Epidermal melanocyte (primary cell): Measurements from ENCODE around the gene BEGAIN.
"Not testable (repeated sequence)": the region's sequence is repeated elsewhere in the genome, so short reads cannot be mapped to it uniquely, and the experiment has no call there.

Source experiments
- DNase-seq: peaks from one replicate; pipeline ENCODE4 v3.0.0; 2011; ENCODE audit warnings: low spot score; ENCODE audit not compliant: insufficient read length

Gene BEGAIN

DNA sequence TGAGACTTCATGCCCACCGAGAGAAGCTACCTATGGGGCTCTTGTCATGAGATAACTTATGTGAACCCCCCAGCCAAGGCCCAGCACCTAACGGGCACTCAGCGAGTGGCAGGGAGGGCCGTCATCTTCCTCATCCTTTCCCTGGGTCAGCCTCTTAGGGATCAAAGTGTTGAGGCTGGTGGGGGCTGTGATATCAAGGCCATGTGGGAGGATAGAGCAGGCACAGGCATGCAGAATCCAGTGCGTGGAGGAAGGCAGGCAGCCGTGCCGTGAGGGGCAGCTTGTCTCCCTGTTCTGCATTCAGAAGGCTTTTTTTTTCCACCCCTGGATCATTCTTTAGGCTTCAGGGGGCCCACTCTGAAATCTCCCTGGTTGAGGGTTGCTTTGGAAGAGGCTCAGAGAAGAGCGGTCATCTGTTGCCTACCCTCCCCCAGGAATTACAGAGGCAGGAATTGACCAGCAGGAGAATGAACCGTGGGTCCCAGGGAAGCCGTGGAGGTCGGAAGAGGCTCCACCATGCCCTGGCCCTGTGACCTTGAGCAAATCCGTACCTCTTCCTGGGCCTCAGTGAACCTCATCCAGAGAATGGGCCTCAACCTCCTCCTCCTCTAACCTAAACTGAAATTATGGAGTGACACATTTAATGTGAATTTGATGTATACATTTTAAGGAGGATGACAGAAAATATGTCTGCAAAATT, 62.8 kb downstream of the BEGAIN start:
- DNase-seq, result no peak

- DNase-seq, result no peak
Measured at GRCh38 chr14:100523843-100524169, 63.4 kb downstream of the BEGAIN start.

- DNase-seq, result no peak
Measured at GRCh38 chr14:100523131-100523842, 63.9 kb downstream of the BEGAIN start.

DNA sequence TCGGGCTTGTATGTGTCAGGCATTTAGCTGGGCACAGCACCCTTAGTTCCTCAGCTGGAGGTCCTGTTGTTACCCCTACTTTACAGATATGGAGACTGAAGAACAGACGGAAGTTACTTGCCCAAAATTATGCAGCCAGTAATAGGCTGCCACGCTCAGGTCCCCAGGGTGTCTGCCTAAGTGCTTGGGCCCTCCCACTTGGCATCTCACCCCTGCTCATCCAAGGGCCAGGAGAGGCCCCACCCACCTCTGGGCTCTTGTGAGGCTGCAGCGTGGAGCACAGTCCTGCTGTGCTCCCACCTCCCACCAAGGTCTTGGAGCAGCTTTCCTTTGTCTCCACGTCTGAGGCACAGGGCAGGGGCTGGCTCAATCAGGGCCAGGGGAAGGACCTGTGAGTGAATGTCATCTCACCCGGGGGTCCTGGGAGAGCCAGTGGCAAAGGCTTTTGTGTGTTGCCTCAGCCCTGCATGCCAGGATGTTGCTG, 64.6 kb downstream of the BEGAIN start:
- no peak for DNase-seq

GRCh38 chr14:100506053-100506452, 81.2 kb downstream of the BEGAIN start:
- DNase-seq, result not testable (repeated sequence)

DNA sequence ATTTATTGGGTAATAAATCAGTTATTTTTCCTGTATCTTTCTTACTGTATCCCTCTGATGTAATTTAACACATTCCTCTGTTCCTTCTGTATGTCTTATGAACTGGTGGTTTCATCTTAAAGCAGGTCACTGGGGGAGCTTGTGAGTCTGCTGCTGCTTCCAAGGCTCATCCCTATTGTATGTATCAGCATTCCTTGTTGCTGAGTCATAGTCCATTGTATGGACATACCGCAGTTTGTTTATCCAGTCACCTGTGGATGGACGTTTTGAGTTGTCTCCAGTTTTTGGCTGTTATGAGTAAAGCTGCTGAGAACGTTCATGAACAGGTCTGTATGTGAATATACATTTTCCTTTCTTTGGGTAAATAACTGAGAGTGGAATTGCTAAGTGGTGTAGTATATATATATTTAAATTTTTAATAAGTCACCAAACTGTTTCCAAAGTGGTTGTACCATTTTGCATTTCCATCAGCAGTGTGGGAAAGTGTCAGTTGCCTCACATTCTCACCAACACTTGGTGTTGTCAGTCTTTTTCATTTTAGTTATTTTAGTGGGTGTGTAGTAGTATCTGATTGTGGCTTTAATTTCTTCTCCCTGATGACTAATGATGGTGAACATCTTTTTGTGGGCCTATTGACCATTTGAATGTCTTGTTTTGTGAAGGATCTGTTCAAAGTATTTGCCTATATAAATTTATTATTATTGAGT, 82.7 kb downstream of the BEGAIN start:
- no peak for DNase-seq

GRCh38 chr14:100503251-100503650, 84.0 kb downstream of the BEGAIN start:
- no peak for DNase-seq

GRCh38 chr14:100502622-100503220, 84.5 kb downstream of the BEGAIN start:
- DNase-seq, result no peak

GRCh38 chr14:100500128-100500527, 87.1 kb downstream of the BEGAIN start:
- no peak for DNase-seq

GRCh38 chr14:100498068-100498467, 89.1 kb downstream of the BEGAIN start:
- DNase-seq, result no peak

GRCh38 chr14:100495917-100496316, 91.3 kb downstream of the BEGAIN start:
- DNase-seq, result no peak

GRCh38 chr14:100494645-100495044, 92.6 kb downstream of the BEGAIN start:
- DNase-seq, result no peak

- no peak for DNase-seq
Measured at GRCh38 chr14:100490252-100490651, 97.0 kb downstream of the BEGAIN start.

GRCh38 chr14:100488057-100488456, 99.2 kb downstream of the BEGAIN start:
- no peak for DNase-seq

GRCh38 chr14:100487304-100487703, 99.9 kb downstream of the BEGAIN start:
- DNase-seq, result no peak
